Stimulated activated CD4-positive, alpha-beta T cell treated with anti-CD3 and anti-CD28 coated beads, Interleukin-12 subunit alpha, Interleukin-12 subunit beta, amount 100 ng/mL, for 4 hours (primary cell): Measurements from ENCODE around the gene APC2.

Source experiments
- DNase-seq: peaks from one replicate; pipeline ENCODE4 v3.0.0-alpha.2; 2020

APC2 gene

DNA sequence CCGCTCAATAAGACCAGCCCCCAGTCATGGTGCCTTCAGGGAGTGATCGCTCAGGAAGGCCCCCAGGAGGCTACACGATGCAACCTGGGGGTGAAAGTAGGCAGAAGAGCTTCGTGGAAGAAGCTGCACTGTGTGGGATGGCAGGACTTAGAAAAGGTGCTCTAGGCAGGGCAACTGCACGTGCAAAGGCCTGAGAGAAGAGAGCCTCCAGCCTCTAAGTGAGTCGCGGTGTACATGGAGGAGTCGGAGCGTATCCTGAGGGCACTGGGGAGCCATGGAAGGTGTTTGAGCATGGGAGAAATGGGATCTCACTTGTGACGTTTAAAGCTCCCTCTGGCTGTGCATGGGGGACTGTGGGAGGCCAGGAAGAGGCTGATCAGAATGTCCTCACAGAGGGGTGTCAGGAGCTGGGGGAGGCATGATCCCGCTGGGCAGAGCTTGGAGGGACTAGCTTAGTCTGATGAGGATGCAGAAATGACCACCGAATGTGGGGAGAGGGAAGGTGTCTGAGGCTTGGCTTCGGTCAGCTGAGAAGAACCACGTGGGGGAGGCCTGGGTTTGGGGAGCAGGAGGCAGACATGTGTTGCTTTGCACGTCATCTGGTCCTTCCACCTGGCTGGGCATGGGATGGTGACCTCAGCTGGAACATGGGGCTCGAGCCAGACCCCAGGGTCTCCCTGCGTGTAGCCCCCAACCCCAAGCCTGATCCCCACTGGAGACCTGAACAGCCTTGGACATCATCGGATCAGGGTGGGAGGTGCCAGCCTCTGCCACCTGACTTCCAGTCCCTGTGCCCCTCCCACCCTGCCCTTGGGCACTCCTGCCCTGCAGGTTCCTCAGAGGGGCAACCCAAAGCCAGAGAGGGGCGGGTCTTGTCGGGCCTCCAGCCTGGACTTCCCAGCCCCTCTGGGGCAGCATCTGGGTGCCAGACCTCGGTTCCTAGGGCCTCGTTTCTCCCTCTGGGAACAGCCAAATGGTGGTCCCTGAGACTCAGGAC is 1.1 kb downstream of the APC2 start:
- no peak for DNase-seq

DNA sequence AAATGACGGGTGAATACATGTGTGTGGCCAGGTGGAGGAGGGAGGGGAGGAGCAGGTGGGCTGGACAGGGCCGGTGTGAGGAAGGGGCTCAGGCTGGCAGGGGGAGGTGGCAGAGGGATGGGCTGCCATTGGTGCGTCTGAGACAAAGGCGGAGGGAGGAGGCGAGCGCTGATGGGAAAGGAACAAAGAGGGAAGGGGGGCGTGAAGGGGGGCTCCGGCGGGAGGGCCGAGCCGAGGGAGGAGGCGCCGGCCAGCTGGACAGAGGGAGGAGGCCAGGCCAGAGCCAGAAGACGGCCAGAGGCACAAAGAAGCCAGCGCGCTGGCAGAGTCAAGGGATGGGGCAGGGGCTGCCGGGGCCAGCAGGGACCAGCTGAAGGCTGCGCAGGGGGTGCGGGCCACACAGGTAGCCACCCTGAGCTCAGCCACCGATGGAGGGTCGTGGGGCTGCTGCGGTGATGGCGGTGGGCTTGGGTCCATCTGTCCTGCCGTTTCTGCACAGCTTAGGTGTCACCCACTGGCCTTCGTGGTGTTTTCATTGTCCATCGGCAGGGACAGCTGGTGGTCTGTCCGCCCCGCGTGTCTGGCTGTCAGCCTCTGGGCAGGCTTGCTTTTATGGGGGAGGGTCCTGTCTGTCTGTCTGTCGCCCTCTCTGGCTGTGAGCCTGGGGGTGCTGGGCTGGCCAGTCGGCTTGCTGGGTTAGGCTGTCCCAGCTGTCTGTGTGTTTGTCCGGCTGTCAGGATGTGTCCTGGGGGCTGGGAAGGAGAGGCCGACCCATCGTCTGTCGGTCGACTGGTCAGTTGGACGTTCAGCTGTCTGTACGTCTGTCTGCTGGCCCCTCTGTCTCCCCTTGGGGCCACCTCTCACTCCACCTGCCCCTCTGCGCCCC is 2.2 kb downstream of the APC2 start:
- no peak for DNase-seq

DNA sequence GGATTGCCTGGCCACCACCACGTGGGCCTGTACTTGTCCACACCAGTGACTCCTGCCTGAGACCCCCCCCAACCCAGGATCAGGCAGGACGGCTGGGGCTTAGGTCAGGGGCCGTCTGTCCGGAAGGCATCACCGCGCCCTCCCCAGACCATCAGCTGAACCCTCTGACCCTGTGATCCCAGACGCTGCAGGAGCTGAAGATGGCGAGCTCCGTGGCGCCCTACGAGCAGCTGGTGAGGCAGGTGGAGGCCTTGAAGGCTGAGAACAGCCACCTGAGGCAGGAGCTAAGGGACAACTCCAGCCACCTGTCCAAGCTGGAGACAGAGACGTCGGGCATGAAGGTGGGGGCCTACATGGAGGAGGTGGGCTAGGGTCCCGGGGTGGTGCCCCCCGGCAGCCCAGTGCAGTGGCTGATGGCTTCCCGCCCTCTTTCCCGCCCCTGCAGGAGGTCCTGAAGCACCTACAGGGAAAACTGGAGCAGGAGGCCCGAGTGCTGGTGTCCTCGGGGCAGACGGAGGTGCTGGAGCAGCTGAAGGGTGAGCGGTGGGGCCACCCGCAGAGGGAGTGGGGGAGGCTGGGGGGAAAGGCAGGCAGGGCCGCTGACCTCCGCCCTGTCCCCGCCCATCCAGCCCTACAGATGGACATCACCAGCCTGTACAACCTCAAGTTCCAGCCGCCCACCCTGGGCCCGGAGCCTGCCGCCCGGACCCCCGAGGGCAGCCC is 3.0 kb downstream of the APC2 start:
- DNase-seq = no peak

DNA sequence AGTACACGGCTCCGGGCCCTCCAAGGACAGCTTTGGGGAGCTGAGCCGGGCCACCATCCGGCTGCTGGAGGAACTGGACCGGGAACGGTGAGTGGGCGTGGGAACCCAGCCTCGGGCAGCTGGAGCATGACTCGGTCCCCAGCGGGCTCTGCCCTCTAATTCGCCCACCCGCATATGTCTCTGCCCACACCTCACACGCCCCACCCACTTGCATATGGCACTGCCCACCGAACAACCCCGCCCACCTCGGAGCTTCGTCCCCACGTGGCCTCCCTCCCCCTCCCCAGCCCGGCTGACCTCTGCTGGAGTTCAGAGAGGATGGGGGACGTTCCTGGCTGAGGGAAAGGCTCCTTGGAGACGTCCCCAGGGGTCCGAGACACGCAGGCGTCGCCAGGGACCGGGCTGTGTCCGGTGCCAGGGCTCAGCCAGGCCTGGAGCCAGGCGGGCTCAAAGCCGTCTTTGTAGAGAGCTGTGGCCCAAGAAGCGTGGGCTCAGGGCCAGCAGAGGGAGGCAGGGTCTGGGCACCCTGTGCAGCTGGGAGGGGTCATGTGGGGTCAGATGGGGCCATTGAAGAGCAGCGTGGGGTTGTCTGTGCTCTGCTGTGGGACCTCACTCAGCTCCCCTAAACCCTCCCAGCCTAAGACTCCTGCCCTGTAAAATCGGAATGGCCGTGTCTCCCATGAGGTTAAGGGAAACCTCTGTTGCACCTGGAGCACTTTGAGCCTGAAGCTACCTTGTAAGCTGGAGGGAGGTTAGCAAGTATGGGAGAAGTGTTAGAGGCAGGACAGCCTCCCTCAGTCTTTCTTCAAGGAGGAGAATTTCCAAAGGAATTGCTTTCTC is 3.8 kb downstream of the APC2 start:
- DNase-seq = no peak

DNA sequence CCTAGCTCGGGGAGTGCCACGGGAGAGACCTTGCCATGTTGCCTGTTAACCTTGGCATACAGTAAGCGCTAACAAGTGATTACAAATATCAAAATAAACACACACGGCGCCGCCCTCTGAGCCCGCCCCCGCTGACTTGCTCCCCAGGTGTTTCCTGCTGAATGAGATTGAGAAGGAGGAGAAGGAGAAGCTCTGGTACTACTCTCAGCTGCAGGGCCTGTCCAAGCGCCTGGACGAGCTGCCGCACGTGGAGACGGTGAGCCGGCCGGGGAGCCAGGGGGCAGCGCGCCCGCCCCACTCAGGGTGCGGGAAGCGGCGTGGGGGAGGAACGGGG is 5.0 kb downstream of the APC2 start:
- DNase-seq = no peak

DNA sequence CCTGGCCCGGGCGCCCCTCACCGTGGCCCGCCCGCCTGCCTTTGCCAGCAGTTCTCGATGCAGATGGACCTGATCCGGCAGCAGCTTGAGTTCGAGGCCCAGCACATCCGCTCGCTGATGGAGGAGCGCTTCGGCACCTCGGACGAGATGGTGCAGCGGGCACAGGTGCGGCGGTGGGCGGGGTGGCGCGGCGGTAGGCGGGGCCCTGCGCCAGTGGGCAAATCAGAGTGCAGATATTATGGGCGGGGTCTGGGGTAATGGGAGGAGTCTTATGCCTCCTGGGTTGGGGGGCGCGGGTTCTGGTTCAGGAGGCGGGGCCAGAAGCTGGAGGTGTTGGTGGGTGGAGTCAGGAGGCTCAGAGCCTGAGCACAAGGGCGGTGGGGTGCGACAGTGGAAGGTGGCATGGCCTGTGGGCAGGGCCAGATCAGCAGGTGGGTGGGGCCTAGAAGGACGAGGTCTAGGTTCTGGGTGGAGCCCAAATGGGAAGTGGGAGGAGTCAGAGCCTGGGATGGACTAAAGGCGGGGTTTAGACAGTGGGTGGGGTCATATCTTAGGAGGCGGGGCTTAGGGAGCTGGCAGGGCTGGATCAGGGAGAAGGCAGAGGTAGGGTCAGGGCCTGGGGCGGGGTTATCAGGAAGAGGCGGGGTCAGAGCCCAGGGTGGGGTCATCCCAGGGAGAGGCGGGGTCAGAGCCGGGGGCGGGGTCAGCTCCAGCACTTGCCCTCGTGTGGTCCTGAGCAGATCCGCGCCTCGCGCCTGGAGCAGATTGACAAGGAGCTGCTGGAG is 5.6 kb downstream of the APC2 start:
- DNase-seq = no peak

DNA sequence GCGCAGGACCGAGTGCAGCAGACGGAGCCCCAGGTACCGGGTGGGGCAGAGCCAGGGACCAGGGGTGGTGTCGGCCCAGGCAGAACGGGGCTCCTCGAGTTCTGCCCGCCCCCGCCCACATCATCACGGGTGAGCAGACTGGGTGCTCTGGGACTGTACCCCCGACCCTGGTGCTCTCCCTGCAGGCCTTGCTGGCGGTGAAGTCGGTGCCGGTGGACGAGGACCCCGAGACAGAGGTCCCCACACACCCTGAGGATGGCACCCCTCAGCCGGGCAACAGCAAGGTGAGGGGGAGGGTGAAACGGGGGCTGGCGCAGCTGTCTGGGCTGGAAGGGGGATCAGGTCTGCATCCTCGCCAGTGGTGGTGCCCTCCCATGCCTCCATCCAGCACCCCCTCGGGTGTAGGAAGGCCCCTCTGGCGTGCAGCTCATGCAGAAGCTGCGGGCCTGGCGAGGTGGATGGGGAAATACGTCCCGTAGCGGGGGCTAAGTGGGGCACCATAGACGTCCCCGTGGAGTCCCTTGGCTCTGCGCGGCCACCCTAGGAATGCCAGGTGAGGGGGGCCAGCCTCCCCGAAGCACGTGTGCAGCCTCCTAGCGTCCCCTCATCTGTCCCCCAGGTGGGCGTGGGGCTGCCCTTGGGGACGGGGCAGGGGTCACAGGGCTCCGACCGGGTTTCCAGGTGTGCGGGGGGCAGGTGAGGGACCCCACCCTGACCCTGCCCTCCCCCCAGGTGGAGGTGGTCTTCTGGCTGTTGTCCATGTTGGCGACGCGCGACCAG is 6.4 kb downstream of the APC2 start:
- DNase-seq = no peak

DNA sequence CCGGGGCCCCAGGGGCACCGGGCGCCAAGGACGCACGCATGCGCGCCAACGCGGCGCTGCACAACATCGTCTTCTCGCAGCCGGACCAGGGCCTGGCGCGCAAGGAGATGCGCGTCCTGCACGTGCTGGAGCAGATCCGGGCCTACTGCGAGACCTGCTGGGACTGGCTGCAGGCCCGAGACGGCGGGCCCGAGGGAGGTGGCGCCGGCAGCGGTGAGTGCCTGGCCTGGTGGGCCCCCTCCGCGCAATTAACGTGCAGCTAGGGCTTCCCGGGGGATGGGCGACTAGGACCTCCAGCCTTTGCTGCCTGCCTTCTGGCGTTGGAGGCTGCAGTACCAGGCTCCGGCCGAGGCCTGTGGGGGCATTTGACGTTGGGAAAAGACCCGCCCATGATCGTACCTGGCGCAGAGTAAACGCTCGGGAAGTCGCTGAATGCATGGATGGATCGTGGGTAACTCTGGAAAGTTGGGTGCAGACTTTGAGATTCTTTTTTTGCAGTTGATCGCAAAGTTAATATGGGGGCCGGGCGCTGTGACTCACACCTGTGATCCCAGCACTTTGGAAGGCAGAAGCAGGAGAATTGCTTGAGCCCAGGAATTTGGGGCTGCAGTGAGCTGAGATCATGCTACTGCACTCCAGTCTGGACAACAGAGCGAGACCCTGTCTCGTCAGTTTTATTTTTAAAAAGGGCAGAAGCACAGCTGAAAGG is 7.3 kb downstream of the APC2 start:
- no peak for DNase-seq

DNA sequence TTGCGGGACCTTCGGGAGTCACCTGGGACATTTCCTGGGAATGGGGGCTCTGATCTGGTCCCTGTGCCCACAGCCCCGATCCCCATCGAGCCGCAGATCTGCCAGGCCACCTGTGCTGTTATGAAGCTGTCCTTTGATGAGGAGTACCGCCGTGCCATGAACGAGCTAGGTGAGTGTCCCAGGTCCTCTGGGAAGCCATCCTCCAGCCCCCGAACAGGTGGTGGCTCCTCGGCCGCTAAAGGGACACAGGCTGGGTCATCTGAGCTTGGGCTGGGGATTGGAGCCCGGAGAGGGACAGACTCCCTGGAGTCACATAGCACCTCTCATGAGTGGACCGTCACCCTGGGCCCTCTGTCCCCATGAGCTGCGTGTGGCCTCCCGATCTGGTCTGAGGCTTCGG is 8.0 kb downstream of the APC2 start:
- DNase-seq = no peak

DNA sequence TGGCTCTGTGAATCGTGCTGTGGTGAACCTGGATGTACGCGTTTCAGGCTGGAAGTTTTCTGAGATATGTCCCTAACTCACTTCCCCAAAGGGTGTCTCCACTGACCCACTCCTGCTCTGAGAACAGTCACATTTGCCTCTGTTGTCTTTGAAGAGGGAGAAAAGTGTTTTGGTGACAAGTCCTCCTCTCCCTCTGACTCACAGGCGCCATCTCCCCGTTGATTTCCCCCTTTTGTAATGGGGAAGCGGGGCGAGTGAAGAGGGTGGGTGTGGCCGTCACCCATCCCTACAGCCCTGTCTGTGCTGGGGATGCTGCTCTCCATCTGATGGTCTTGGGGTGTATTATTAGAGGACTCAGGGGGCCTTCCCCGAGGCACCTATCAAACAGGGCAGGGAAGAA is 9.6 kb downstream of the APC2 start:
- DNase-seq = no peak

DNA sequence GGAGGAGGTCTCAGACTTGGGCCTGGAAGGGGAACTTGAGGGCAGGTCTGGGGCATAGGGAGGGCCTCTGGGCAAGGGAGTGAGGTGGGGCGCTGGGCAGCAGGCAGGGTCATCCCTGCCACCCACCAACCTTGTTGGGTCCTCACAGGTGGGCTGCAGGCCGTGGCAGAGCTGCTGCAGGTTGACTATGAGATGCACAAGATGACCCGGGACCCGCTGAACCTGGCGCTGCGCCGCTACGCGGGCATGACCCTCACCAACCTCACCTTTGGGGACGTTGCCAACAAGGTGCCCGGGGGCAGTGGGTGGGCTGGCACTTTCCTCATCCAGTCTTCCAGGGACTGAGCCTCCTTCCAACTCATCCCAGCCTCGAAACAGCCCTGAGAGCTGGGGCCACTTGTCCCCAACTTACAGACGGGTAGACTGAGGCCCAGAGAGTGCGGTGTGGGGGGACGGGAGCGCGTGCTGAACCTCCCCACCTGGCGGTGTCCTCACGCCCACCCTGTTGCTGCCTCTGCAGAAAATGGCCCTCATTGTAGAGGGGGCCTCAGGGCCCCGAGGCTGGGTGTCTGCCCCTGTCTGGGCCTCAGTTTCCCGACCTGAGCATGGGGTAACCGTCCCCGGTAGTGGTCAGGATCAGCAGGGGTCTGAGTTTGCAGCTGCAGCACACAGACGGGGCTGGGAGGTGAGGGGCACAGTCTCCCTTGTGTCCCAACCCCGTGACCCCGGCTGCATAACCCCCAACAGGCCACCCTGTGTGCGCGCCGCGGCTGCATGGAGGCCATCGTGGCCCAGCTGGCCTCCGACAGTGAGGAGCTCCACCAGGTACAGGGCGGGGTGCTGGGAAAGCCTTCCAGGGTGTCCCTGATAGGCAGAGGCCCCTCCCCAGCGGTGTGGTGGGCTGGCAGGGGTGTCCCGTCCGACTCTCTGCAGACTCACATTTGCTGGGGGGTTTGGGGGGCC is 10.4 kb downstream of the APC2 start:
- no peak for DNase-seq

DNA sequence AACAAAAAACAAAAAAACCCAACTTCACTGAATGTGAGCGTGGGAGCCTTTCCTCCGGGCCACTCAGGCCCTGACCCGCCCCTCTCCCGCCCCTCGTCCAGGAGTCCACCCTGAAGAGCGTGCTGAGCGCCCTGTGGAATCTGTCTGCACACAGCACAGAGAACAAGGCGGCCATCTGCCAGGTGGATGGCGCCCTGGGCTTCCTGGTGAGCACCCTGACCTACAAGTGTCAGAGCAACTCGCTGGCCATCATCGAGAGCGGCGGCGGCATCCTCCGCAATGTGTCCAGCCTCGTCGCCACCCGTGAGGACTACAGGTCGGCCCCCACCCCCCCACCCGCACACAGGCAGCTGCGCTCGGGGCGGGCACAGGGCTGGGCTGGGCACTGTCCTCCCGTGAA is 11.9 kb downstream of the APC2 start:
- no peak for DNase-seq

DNA sequence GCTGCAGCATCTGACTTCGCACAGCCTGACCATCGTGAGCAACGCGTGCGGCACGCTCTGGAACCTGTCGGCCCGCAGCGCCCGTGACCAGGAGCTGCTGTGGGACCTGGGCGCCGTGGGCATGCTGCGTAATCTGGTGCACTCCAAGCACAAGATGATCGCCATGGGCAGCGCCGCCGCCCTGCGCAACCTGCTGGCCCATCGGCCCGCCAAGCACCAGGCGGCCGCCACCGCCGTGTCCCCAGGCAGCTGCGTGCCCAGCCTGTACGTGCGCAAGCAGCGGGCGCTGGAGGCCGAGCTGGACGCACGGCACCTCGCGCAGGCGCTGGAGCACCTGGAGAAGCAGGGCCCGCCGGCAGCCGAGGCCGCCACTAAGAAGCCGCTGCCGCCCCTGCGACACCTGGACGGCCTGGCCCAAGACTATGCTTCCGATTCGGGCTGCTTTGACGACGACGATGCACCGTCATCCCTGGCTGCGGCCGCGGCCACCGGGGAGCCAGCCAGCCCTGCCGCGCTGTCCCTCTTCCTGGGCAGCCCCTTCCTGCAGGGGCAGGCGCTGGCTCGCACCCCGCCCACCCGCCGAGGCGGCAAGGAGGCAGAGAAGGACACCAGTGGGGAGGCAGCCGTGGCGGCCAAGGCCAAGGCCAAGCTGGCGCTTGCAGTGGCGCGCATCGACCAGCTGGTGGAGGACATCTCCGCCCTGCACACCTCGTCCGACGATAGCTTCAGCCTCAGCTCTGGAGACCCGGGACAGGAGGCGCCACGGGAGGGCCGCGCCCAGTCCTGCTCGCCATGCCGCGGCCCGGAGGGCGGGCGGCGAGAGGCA is 15.5 kb downstream of the APC2 start:
- DNase-seq = no peak

DNA sequence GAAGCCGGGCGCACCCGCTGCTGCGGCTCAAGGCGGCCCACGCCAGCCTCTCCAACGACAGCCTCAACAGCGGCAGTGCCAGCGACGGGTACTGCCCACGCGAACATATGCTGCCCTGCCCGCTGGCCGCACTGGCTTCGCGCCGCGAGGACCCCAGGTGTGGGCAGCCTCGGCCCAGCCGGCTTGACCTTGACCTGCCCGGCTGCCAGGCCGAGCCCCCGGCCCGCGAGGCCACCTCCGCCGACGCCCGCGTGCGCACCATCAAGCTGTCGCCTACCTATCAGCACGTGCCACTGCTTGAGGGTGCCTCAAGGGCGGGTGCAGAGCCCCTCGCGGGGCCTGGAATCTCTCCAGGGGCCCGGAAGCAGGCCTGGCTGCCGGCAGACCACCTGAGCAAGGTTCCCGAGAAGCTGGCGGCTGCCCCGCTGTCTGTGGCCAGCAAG is 16.1 kb downstream of the APC2 start:
- DNase-seq = no peak

DNA sequence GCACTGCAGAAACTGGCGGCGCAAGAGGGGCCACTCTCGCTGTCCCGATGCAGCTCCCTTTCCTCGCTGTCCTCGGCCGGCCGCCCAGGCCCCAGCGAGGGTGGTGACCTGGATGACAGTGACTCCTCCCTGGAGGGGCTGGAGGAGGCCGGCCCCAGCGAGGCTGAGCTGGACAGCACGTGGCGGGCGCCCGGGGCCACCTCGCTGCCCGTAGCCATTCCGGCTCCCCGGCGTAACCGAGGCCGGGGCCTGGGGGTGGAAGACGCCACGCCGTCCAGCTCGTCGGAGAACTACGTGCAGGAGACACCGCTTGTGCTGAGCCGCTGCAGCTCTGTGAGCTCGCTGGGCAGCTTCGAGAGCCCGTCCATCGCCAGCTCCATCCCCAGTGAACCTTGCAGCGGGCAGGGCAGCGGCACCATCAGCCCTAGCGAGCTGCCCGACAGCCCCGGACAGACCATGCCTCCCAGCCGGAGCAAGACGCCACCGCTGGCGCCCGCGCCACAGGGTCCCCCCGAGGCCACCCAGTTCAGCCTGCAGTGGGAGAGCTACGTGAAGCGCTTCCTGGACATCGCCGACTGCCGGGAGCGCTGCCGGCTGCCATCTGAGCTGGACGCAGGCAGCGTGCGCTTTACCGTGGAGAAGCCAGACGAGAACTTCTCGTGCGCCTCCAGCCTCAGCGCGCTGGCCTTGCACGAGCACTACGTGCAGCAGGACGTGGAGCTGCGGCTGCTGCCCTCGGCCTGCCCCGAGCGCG is 16.7 kb downstream of the APC2 start:
- no peak for DNase-seq

DNA sequence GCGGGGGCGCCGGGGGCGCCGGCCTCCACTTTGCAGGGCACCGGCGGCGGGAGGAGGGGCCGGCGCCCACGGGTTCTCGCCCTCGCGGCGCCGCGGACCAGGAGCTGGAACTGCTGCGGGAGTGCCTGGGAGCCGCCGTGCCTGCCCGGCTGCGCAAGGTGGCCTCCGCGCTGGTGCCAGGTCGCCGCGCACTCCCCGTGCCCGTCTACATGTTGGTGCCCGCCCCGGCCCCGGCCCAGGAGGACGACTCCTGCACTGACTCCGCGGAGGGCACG is 17.2 kb downstream of the APC2 start:
- DNase-seq = no peak
